ENCODE data around the gene PAX1.

PAX1 gene

GRCh38 chr20:21705575-21706260 is at the start of gene PAX1:
Gene PAX1 (plus strand): TSS chr20:21705664. CDS start chr20:21705713, 49 bp downstream.
- no peak for DNase-seq (ENCODE audit: low read depth)

- DNase-seq (ENCODE audit: low read depth), result no peak
Measured at GRCh38 chr20:21656308-21657067, 49.0 kb upstream of the PAX1 start.

GRCh38 chr20:21661488-21662055 is 43.9 kb upstream of the PAX1 start:
- DNase-seq (ENCODE audit: low read depth), result no peak

- no peak for DNase-seq (ENCODE audit: low read depth)
Measured at GRCh38 chr20:21663465-21663864, 42.0 kb upstream of the PAX1 start.

- DNase-seq (ENCODE audit: low read depth), result no peak
Measured at GRCh38 chr20:21665687-21666446, 39.6 kb upstream of the PAX1 start.

- DNase-seq (ENCODE audit: low read depth), result no peak
Measured at GRCh38 chr20:21670126-21670525, 35.3 kb upstream of the PAX1 start.

GRCh38 chr20:21670981-21671380 is 34.5 kb upstream of the PAX1 start:
- no peak for DNase-seq (ENCODE audit: low read depth)

- no peak for DNase-seq (ENCODE audit: low read depth)
Measured at GRCh38 chr20:21677261-21677660, 28.2 kb upstream of the PAX1 start.

GRCh38 chr20:21677781-21678180 is 27.7 kb upstream of the PAX1 start:
- no peak for DNase-seq (ENCODE audit: low read depth)

- no peak for DNase-seq (ENCODE audit: low read depth)
Measured at GRCh38 chr20:21681234-21681921, 24.1 kb upstream of the PAX1 start.

GRCh38 chr20:21681922-21682318 is 23.5 kb upstream of the PAX1 start:
- no peak for DNase-seq (ENCODE audit: low read depth)

GRCh38 chr20:21682521-21682954 is 22.9 kb upstream of the PAX1 start:
- DNase-seq (ENCODE audit: low read depth), result no peak

GRCh38 chr20:21684671-21685070 is 20.8 kb upstream of the PAX1 start:
- no peak for DNase-seq (ENCODE audit: low read depth)

- no peak for DNase-seq (ENCODE audit: low read depth)
Measured at GRCh38 chr20:21685981-21686380, 19.5 kb upstream of the PAX1 start.

GRCh38 chr20:21693322-21693721 is 12.1 kb upstream of the PAX1 start:
- no peak for DNase-seq (ENCODE audit: low read depth)

GRCh38 chr20:21698494-21699215 is 6.8 kb upstream of the PAX1 start:
- no peak for DNase-seq (ENCODE audit: low read depth)

GRCh38 chr20:21699216-21699508 is 6.3 kb upstream of the PAX1 start:
- DNase-seq (ENCODE audit: low read depth), result no peak

GRCh38 chr20:21701171-21701876 is 4.1 kb upstream of the PAX1 start:
- DNase-seq (ENCODE audit: low read depth), result no peak

- DNase-seq (ENCODE audit: low read depth), result no peak
Measured at GRCh38 chr20:21702016-21702415, 3.4 kb upstream of the PAX1 start.

- no peak for DNase-seq (ENCODE audit: low read depth)
Measured at GRCh38 chr20:21702553-21703470, 2.7 kb upstream of the PAX1 start.
